SKM-1 (cell line): Measurements from ENCODE around the gene LY6G5C.

Experiments
- DNase-seq: peaks from one replicate; lab custom pipeline; 2025; ENCODE audit not compliant: unreplicated experiment; lab: John Stamatoyannopoulos, UW

Gene LY6G5C, protein sequence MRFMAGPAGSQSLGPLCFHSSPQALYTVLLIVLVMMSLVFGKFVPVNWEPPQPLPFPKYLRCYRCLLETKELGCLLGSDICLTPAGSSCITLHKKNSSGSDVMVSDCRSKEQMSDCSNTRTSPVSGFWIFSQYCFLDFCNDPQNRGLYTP

DNA sequence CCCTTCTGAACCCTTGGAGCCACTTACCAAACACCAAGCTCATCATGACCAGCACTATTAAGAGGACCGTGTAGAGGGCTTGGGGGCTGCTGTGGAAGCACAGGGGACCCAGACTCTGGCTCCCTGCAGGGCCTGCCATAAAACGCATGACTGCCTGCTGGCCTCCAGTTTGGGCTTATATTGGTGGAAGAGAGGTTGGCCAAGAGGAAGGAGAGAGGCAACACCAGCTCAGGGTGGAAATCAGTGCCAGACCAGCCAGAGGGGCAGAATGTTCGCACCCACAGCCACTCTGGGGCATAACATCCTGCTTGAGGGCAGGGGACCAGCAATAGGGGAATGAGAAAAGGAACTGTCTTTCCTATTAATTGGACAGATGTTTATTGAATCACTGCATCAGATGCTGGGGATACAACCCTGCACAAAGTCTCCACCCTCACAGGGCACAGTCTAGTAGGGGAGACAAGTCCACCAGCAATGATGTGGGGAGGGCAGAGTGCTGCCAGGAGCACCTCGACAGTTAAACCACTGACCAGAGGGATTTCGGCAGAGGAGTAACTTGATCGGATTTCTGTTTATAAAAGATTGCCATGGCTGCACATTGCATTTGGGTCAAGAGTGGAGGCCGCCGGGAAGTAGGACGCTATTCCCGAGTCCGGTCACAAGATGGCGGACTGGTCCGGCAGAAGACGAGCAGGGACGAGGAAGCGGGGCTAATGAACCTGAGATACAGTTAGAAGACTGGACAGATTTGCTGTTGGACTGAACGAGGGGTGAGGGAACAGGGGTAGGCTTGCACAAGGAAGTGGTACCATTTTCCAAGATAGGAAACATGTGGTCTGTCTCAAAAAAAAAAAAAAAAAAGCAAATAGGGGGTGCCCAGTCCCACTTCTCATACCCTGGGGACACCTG lies at the start of gene LY6G5C:
Gene LY6G5C (minus strand): TSS at position 842 of the 909 bp plus-strand sequence. CDS start 694 bp downstream, at position 148.
- DNase-seq = peak; percentile 49

DNA sequence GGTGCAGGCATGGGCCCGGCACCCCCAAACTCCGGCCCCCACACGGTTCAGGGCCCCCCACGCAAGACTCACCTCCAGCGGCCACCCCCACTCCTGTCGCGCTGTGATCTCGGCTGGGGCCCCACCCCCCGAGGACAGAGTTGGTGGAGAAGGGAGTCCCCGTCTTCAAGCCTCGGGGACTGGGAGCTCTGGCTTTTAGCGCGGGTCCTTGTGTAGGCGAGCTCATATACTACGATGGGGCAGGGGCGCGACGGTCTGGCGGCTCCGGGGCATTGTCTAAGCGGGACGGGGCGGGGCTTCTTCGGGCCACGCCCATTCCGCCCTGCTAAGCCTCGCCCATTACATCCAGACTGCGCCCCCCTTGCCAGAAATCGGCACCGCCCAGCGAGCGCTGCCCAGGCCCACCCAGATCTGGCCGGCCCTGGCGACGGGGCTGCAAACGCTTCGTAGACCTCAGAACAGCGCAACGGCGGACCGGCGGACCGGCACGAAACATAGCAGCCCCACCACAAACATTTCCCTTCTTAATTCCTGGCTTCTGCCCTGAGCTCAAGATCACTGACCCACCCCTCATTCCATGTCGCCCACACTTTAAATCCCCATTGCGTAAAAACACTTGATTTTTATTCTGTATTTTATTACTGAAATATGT lies 49.2 kb upstream of the LY6G5C start:
- no peak for DNase-seq

DNA sequence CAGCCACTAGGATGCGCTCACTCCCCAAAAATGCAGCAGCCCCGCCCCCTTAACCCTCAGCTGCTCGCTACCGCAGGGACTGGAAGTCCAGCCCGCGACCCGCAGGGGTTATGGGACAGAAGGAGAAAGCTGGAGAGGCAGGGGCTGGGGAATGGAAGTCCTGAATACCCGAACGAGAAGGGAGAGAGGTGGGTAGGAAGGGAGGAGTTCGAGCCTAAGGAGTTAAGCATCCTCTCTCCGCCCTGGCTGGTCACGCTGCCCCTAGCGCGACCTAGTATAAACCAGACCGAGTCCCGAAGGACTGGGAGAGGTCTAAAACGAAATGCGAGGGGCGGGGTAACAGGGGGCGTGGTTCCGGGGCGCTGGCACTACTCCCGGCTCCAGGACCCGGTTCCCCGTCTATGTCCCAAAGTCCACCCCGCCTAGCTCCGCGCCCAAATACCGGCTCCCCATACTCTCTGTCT lies 48.7 kb upstream of the LY6G5C start:
- no peak for DNase-seq

DNA sequence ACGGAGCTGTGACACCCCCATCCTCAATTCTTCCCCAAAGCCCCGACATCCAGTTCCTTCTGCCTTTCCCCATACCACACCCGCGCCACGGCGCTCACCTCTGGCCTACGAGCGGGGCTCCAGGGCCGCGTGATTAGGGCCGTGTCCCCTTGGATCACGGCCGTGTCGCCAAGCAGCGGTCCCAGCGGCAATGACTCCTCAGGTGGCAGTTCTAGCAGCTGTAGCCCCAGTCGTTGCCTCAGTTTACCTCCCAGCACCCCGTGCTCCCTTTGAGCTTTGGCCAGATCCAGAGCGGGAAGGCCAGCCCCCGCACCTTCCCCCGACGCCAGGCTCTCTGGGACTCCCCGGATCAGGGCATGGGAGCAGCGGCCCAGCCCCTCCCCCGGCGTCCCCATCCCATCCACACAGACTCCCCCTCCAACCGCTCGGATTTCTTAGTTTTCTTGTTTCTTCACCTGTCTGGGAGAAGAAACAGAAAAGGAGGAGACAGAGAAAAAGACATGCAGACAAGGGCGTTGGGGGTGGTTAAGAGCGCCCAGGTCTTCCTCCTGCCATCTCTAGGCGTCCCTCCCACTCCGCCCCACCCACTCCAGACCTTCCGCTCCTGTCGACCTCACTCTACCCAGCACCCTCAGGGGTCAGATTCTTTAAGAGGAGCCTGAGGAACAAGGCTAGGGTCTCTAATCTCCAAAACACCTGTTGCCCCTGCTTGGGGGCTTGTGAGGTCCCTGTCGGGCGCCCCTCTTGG lies 48.1 kb upstream of the LY6G5C start, which contains the start of gene DDAH2:
Gene DDAH2 (minus strand): TSS at position 533 of the 748 bp plus-strand sequence. CDS start 138 bp downstream, at position 395.
- no peak for DNase-seq

DNA sequence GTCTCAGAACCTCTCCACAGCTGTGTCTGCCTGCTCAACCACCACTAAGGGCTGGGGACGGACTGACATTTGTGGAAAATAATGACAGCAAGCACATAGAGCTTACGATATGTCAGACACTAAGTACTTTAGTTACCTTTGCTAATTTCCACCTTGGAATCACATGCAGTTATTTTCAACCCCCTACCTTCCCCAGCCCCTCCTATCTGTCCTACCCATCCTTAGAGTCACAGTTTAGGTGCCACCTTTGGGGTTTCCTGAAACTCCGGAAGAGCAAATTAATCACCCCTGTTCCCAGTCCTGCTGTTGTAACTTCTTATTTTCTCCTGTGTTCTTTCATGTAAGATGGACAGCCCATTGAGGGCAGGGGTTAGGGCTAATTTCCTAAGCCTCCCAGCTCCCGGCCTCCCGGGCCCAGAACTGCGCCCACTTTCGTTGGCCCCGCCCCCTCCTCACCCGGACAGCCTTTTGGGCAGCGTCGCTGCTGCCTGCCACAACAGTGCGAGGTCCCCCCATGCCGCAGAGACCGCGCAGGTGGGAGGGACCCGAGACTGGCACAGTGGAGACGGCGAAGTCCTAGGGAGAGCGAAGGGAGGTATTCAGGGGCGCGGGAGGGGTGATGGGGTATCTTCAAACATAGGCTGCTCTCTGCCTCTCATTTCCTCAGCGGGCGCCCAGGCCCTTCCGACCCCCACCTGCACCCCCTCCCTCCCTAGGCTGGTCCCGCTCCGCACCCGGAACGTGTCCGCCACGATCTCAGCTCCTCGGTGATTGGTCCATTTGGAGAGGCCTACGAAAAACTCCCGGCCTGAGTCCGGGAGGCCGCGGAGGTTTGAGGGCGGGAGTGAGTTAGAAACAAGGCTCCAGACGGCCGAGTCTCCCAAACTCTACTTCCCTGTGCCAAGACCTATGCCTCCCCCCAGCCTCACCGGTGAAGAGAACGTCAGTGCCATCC lies 47.1 kb upstream of the LY6G5C start:
- DNase-seq = peak; percentile 90

DNA sequence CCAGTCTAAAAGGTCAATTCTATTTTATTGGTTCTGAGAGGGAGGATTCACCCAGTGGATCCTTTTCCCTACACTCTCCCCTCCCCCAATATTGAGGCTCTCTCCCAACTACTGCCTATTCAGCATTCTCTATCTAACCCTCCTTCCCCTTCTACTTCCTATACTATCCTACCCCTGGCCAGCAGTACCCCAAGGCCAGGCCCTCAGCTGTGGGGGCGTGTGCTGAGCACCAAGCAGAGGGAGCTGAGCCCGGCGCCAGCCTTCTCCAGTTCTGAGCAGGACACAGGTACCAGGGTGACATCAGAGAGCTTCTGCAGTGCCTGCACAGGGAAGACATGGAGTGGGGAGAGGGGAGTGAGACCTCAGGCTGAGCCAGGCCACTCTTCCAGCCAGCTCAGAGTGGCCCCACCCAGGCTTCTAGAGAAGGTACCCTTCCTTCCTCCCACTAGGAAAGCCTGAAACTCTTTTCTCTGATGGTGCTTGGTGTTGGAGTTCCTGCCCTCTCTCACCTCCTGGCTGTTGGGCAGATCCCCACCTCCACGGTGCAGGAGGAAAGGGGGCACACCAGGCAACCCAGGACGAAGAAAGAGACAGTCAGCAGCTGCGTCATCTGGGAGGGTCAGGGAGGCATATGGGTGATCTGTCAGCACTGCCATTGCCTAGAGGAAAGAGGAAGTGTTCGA lies 46.3 kb upstream of the LY6G5C start:
- DNase-seq = no peak

DNA sequence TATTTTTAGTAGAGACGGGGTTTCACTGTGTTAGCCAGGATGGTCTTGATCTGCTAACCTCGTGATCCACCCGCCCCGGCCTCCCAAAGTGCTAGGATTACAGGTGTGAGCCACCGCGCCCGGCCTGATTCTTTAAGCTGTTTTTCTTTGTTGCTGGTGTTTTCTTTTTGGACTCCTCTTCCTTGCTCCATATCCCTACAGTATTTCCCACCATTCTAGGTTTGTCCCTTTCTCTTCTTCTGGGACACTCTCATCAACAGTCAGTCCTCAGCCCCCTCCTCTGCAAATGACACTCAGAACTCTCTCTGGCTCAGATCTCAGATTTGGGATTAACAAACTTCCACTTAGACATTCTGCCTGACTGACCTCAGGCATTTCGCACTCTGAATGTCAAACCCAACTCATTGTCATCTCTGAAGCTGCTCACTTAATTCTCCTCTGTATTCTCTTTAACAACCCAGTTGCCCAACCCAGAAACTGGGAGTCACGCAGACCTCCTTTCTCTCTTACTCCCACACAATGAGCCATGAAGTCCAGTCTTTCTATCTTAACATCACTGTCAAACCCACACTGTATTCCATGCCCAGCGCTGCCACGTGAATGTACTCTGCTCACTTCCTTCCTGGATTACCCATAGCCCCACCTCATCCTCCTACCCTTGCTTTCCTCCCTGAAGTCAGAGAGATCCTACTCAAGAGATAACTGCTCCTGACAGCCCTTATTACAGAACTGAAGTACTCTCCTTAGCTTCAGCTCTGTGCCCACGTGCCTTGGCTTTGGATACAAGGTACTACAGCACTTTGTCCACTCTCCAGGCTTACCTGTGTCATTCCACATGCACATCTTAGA lies 44.9 kb upstream of the LY6G5C start:
- no peak for DNase-seq

DNA sequence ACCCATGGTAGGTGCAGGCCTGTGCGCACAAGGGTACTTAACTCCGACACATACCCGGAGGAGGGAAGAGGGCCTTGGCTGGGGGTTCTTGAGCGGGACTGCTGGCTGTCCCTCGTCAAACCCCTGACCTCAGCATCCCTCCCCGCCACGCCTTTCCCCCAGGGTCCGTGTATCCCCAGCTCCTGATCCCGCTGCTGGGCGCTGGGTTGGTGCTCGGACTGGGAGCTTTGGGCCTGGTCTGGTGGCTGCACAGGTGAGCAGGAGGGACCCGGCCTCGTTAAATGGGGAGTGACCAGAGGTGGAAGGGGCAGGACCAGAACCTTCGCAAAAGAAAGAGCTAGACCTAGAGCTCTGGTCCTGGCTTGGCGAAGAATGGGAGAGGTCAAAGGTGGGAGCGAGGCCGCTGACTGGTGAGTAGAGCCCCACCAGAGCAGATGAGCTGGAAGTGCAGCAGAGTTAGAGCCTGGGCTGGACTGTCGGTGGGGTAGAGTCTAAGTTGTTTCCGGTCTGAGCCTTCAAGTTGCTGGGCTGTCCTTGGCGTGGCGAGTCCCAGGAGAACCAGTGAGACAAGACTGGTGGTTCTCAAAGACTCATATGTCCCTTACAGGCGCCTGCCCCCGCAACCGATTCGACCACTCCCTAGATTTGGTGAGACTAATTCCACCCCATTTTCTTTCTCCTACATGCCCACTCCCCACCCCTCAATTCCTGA lies 43.3 kb upstream of the LY6G5C start:
- no peak for DNase-seq

DNA sequence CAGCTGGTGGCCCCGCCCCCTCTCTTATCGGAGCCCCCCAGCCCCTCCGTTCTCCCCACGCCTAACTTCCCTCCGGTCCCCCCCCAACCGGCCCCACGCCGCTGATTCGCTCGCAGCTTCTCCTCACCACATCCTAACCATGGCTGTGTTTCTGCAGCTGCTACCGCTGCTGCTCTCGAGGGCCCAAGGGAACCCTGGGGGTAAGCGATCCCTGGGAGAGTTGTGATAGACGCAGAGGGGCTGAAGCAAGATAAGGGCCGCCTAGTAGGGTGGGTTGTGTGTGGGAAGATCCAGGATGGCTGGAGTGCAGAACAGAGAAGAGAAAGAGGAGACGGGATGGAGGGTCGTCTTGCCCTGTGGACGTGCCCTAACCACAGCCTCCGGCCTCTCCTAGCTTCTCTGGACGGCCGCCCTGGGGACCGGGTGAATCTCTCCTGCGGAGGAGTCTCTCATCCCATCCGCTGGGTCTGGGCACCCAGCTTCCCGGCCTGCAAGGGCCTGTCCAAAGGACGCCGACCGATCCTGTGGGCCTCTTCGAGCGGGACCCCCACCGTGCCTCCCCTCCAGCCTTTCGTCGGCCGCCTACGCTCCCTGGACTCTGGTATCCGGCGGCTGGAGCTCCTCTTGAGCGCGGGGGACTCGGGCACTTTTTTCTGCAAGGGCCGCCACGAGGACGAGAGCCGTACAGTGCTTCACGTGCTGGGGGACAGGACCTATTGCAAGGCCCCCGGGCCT lies 42.5 kb upstream of the LY6G5C start, which contains the start of gene MPIG6B:
Gene MPIG6B (plus strand): TSS at position 129 of the 735 bp plus-strand sequence. CDS start 11 bp downstream, at position 140.
- no peak for DNase-seq

DNA sequence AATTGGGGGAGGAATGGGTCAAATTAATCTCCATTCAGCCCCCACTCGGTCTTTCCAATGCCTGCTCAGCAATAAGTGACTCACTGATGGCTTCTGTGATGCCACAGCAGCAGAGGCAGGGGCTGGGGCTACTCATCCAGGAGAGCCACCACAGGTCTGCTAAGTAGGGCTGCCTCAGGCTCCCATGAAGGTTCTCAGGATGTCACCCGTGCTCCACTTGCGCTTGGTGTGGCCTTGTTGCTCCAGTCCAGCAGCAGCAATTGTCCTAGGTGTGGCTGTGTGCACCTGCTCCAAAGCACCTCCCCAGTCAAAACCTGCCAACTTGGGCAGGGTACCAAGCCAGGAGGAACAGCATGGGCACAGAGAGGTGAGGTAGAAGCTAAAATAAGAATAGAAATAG lies 41.3 kb upstream of the LY6G5C start:
- DNase-seq = no peak

DNA sequence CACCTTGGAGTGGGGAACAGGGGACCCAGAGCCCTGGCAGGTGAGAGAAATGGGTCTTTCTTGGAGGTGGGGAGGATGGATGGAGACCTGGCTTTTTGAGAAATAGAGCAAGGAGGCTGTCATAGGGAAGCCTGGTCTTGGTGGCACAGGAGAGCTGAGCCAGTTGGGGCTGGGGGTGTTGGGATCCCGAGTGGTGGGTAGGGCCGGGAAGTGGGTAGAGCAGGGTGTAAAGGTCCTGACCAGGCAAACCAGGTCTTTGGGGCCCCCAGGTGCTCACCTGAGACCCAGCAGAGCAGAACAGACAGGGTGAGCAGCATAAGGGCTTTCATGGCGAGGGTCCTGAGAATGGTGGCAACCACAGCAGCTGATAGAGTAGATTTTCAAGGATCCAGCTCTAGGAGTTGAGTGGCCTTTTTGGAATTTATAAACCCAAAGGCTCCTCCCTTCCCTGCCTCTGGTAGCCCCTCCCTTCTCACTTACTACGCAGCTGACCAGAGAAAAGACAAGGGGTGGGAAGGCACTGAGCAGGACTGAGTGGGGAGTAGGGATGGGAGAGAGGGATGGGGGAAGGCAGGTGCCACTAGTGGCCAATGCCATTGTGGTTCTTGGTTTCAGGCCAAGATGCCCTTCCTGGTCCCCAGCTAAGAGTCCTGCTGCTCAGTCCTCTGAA lies 40.6 kb upstream of the LY6G5C start, which contains the start of gene LY6G6C:
Gene LY6G6C (minus strand): TSS at position 396 of the 670 bp plus-strand sequence. CDS start 67 bp downstream, at position 329.
- no peak for DNase-seq

DNA sequence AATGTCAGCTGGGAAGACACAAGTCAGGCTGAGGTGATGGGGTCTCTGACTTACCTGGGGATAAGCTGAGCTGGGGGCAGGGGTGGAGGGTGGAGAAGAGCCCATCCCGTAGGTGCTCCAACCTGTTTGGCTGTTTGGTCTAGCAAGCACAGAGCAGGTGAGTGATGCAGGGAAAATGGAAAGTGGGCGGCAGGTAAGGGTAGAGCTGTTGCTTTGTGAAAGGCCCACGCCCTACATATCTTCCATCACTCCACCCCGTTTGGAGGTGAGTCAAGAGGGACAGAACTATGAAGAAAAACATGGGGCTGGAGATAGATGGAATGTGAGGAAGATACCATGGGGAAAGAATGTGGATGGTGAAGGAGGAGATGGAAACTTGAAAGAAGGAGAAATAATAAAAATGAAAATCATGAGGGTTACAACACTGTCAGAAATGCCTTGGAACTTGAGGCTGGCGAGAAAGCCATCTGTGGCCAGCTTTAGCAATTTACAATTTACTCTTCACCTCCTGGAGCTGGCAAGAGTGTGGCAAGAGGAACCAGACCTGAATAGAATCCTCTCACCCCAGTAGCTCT lies 39.4 kb upstream of the LY6G5C start:
- no peak for DNase-seq

DNA sequence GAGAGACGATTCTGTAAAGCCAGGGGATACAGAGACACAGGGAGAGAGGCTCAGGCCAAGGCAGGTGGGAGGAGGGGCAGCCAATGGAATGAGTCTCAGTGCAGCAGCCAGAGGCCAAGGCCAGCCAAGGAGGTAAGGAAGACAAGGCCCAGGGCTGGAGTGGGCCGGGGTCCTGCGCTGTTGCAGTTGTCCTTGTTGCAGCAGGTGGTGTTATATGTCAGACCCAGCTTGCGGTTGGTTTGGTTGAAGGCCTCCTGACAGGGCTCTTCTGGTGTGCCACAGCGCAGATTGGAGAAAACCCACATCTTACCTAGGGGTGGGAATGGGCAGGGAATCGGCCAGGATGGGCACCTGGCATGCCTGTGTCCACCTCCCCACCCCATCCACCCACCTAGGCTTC lies 38.1 kb upstream of the LY6G5C start:
- no peak for DNase-seq

DNA sequence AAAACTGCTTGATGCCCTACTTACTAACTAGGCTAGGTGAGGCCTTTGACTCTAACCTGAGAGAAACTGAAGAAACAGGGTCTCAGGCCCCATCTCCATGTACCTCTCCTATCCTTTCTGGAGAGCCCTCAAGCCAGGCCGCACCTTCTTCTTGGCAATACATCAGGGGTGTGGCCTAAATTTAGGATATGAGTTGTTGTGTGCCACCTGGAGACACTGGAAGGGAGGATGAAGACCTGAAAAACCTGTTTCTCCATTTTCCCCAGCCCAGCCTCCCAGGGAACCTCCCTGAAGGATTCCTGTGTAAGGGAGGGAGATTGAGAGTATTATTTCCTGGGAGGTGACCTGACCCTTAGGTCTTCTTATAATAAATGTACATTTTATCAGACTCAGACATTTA lies 37.4 kb upstream of the LY6G5C start:
- DNase-seq = no peak

DNA sequence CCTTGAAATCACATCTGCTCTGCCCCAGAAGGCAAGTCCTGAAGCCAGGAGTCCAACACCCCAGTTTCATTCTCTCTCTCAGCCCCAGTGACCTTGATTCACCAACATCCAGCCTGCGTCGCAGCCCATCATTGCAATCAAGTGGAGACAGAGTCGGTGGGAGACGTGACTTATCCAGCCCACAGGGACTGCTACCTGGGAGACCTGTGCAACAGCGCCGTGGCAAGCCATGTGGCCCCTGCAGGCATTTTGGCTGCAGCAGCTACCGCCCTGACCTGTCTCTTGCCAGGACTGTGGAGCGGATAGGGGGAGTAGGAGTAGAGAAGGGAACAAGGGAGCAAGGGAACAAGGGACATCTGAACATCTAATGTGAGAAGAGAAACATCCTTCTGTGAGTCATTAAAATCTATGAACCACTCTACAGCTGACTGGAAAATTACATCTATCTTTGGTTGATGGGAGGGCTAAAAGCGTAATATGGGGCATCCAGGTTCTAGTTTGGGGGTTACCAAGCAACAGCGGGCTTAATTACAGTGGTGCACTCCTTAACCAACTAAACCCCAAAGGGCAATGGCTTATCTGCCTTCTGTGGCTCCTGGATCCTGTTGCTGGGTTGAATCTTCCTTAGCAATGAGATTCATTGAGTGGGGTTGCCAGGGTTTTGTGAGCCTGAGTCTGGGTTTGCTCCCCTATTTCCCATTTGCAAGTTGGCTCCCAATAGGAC lies 36.8 kb upstream of the LY6G5C start:
- DNase-seq = no peak
